Heart left ventricle (tissue), 16 donors: ENCODE data around the gene CLIC6. TPM values are rescaled to one million over a fixed set of nuclear protein-coding genes. Genes with fewer than 3 reads are reported as not detected.

Source experiments
- ATAC-seq, 4 donors: fragments of 200-7000 bp; cut with Tn5 transposase; one replicate each; pipeline ENCODE4 v1.9.1; 2020 to 2022; ENCODE audit warnings: moderate library complexity in 4 of 4, mild to moderate bottlenecking in 3 of 4, moderate number of reproducible peaks in 1 of 4
- DNase-seq, 5 donors: peaks; one replicate each; pipeline ENCODE4 v3.0.0-alpha.2; 2020
- H3K27ac ChIP-seq, 12 donors: fragments of 200-600 bp; sonication (generic) in 4 of 12; one replicate each; pipeline versions ENCODE4 v1.5.0 to v1.8.0; 2016 to 2022; ENCODE audit warnings: mild to moderate bottlenecking in 2 of 12
- H3K27me3 ChIP-seq, 9 donors: fragments of 200-600 bp; sonication (generic) in 2 of 9; one replicate each; pipeline versions ENCODE4 v1.5.1 to v1.8.0; 2016 to 2022; ENCODE audit warnings: mild to moderate bottlenecking in 3 of 9
- H3K36me3 ChIP-seq, 9 donors: fragments of 200-600 bp; sonication (generic) in 2 of 9; one replicate each; pipeline versions ENCODE4 v1.5.0 to v1.8.0; 2018 to 2022; ENCODE audit warnings: mild to moderate bottlenecking in 2 of 9
- H3K4me1 ChIP-seq, 12 donors: fragments of 200-600 bp; sonication (generic) in 4 of 12; one replicate each; pipeline versions ENCODE4 v1.5.0 to v1.8.0; 2016 to 2022; ENCODE audit warnings: mild to moderate bottlenecking in 3 of 12
- H3K4me3 ChIP-seq, 12 donors: fragments of 200-600 bp; sonication (generic) in 4 of 12; one replicate each; pipeline versions ENCODE4 v1.5.0 to v1.8.0; 2017 to 2022; ENCODE audit warnings: mild to moderate bottlenecking in 9 of 12, moderate library complexity in 4 of 12
- H3K9me3 ChIP-seq, 12 donors: fragments of 200-600 bp; sonication (generic) in 4 of 12; one replicate each; pipeline versions ENCODE4 v1.5.0 to v1.8.0; 2016 to 2022; ENCODE audit warnings: mild to moderate bottlenecking in 1 of 12
- POLR2A ChIP-seq, 2 donors: fragments of 450-650 bp; IDR thresholded peaks; one replicate each; pipeline ENCODE4 v1.6.1; 2017; ENCODE audit warnings: antibody characterized with exemption in 2 of 2, mild to moderate bottlenecking in 2 of 2, moderate library complexity in 2 of 2
- WGBS, 4 donors: extraction: QIAGEN DNeasy Blood & Tissue Kit in 2 of 4; methylation state at CpG; one replicate each; pipeline versions ENCODE4 v1.1.5 to v1.1.7; 2013 to 2018; 5-methylcytosine and 5-hydroxymethylcytosine counted together
- intact Hi-C, 10 donors: fragments of 100-400 bp; cut with DNase I; formaldehyde crosslinking; loops; one replicate each; pipeline versions ENCODE4 v1.11.1 to v1.14.2; 2022
- polyA plus RNA-seq, 2 donors: library from polyadenylated mRNA; stranded (reverse); fragments of 200-250 nt; gene quantifications; one replicate each; pipeline ENCODE4 v1.2.3, GENCODE V29; 2013
- total RNA-seq, 9 donors: library from RNA; depleted of rRNA in 2 of 9; stranded (reverse); fragments of >200 nt in 2 of 9; fragmentation: NEBNext Ultra II Directional in 3 of 9; extraction: Animal tissue kit (Norgen Biotek cat#: 25700) in 3 of 9; gene quantifications; one replicate each; pipeline versions ENCODE4 v1.1.0 to v1.2.4, GENCODE V29; 2016 to 2023
- TF ChIP-seq, protein P1 (sequence below), 12 donors: fragments of 200-600 bp; sonication (generic) in 4 of 12; IDR thresholded peaks; one replicate each; pipeline versions ENCODE4 v1.5.0 to v1.8.0; 2018 to 2022; ENCODE audit warnings: antibody characterized with exemption in 12 of 12, mild to moderate bottlenecking in 5 of 12
- donor health status: ischemic (EF 13 %, LVEDD 7.1; RV severe dilation, severe dysfunction).
- donor health status: healthy with polysubstance abuse.
- donor health status: DM: no; HTN: yes; CAD: no.
- donor health status: DM: no; HTN: no; CAD: no.
- donor health status: ischemic (EF 25% LVEDD 6.9; RV normal size, moderate dysfunction).
- donor health status: ischemic (EF 25% LVEDD 5.7; RV mildly dilated, moderate dysfunction).
- donor health status: healthy.
- donor health status: DM: yes; HTN: yes; CAD: no.
- donor health status: ischemic (EF 35%, LVEDD 5.7; RV mildly dilated, moderate dysfunction).
- donor health status: nonischemic (EF 11% LVEDD 7.7; RV severe dilation, severe dysfunction).
- donor health status: DM: yes; HTN: yes; CAD: no.
- donor health status: PGD.
- donor health status: ischemic (EF 29% LVEDD 5.4; RV normal size, mild dysfunction).
- donor health status: nonischemic (EF 23%, LVEDD 6.1; RV moderate dilation, normal function).

CLIC6 gene
- total and polyA plus RNA-seq, 11 donors: 2.6 to 15.7 (median 7.5) TPM

DNA sequence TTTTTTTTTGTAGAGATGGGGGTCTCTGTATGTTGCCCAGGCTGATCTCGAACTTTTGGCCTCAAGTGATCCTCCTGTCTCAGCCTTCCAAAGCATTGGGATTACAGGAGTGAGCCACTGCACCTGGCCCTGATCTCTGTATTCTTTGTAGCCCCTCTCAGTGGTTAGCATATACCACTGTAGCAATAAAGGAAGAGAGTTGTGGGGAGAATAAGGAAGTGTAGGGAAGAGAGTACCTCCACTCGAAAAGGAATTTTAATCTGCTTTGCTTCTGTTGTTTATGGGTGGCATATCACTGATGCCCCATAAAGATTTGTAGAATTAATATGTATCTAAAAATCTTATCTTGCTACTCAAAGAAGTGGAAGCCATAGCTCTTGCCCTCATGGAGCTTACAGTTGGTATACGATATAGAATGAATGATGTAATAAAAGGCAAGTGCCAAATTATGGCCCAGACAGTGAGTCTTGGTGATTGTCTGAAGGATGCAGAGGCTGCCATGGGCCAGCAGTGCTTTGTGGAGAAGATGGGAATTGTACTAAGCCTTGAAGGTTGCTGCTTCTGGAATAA lies 96.0 kb downstream of the CLIC6 start:
- no peak for ATAC-seq
- H3K4me3 ChIP-seq: no peak overlapping the region
- no peaks in the 10 kb centered on the region for H3K36me3 ChIP-seq
- H3K27me3 ChIP-seq: no peaks in the 10 kb centered on the region
- no peaks in the 10 kb centered on the region for H3K4me1 ChIP-seq
- WGBS, 4 donors: 85 to 89% (median 87%) methylated on average over 3 of the region's 3 CpGs
- TF ChIP-seq, protein P1, sequence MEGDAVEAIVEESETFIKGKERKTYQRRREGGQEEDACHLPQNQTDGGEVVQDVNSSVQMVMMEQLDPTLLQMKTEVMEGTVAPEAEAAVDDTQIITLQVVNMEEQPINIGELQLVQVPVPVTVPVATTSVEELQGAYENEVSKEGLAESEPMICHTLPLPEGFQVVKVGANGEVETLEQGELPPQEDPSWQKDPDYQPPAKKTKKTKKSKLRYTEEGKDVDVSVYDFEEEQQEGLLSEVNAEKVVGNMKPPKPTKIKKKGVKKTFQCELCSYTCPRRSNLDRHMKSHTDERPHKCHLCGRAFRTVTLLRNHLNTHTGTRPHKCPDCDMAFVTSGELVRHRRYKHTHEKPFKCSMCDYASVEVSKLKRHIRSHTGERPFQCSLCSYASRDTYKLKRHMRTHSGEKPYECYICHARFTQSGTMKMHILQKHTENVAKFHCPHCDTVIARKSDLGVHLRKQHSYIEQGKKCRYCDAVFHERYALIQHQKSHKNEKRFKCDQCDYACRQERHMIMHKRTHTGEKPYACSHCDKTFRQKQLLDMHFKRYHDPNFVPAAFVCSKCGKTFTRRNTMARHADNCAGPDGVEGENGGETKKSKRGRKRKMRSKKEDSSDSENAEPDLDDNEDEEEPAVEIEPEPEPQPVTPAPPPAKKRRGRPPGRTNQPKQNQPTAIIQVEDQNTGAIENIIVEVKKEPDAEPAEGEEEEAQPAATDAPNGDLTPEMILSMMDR (IDR thresholded peaks at IDR 0.05): no peak
- no peak for TF ChIP-seq POLR2A (IDR thresholded peaks at IDR 0.05)
- no peak overlapping the region for H3K27ac ChIP-seq
- no peak for DNase-seq
- intact Hi-C loops: no loop called here
- H3K9me3 ChIP-seq: peaks cover 0 to 11% (median 0%) of the 10 kb centered on the region in 12 donors

DNA sequence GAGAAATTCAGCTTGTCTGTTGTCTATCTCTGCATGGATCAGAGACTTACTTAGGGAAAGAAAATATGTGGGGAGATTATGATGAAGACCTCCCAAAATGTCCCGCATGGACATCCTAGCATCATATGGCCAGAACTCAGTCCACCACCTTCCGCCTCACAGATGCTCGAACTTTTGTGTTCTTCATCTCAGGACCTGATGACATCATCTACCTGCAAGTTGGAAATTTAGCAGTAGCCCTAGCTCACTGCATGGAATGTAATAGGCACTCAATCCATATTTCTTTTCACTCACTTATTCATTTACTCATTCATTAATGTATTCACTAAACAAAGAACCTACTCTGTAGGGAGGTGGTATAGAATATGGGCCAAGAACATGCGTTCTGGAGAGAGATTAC lies 96.8 kb downstream of the CLIC6 start:
- no peak overlapping the region for H3K27ac ChIP-seq
- no peaks in the 10 kb centered on the region for H3K4me1 ChIP-seq
- 88 to 91% (median 89%) methylated on average over 4 of the region's 4 CpGs for WGBS, 4 donors
- ATAC-seq: no peak
- TF ChIP-seq POLR2A (IDR thresholded peaks at IDR 0.05): no peak
- TF ChIP-seq, protein P1 (IDR thresholded peaks at IDR 0.05): no peak
- intact Hi-C loops: no loop called here
- no peak for DNase-seq
- H3K36me3 ChIP-seq: no peaks in the 10 kb centered on the region
- H3K4me3 ChIP-seq: no peak overlapping the region
- H3K9me3 ChIP-seq: peaks cover 0 to 11% (median 0%) of the 10 kb centered on the region in 12 donors
- no peaks in the 10 kb centered on the region for H3K27me3 ChIP-seq

DNA sequence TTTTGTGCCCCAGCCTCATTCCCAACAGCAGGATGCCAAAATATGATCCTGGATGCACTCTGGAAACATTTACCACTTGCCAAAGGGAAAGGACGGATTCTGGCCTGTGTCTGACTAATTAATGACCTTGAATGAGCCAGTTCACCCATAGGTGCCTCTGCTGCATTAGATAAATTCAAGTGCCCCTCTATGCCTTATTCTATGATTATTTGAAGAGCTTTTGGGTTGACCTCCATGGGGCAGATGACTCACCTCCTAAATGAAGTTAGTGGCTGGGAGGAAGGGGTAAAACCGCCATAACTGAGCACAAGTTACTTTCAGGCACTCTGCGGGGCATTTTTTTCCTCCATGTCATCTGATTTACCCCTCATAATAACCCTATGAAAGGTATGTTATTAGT lies 98.1 kb downstream of the CLIC6 start:
- TF ChIP-seq, protein P1 (IDR thresholded peaks at IDR 0.05): no peak
- TF ChIP-seq POLR2A (IDR thresholded peaks at IDR 0.05): no peak
- intact Hi-C loops: no loop called here
- Histone ChIP-seq H3K4me1 (no peaks in the 10 kb centered on the region), H3K36me3 (no peaks in the 10 kb centered on the region), H3K27ac (no peak overlapping the region), H3K27me3 (no peaks in the 10 kb centered on the region), H3K9me3 (peaks cover 0 to 11% (median 0%) of the 10 kb centered on the region in 12 donors), H3K4me3 (no peak overlapping the region)
- DNase-seq: no peak
- ATAC-seq: no peak
- 70 to 78% (median 74%) methylated on average over 3 of the region's 3 CpGs for WGBS, 4 donors

Other genes starting within 250 kb of the CLIC6 start
- gene SMIM34, start 245.0 kb upstream of the CLIC6 start, total RNA-seq: under 1 TPM in 2 of 9 donors, not detected in 7; 0.25 to 0.69 TPM
- not detected for gene SMIM34, start 245.0 kb upstream of the CLIC6 start, polyA plus RNA-seq
- 10 to 100 TPM in 2 of 9 donors, 1 to 10 TPM in 6, under 1 TPM in 1; 0.71 to 11.1 (median 5.6) TPM for gene KCNE1, start 156.8 kb upstream of the CLIC6 start, total RNA-seq
- 1 to 10 TPM; 1.7 to 4.3 TPM for gene KCNE1, start 156.8 kb upstream of the CLIC6 start, polyA plus RNA-seq
- 100 to 1,000 TPM in 1 of 9 donors, 10 to 100 TPM in 8; 33.7 to 102 (median 57.6) TPM for gene RCAN1, start 53.9 kb upstream of the CLIC6 start, total RNA-seq
- 10 to 100 TPM; 56.3 to 99.1 TPM for gene RCAN1, start 53.9 kb upstream of the CLIC6 start, polyA plus RNA-seq